GM19468 (cell line): ENCODE data around the gene KRT13.
"Not testable (repeated sequence)": the region's sequence is repeated elsewhere in the genome, so short reads cannot be mapped to it uniquely, and the experiment has no call there.

Experiments used
- ATAC-seq: cut with Tn5 transposase; IDR thresholded peaks from one replicate; pipeline ENCODE4 v1.9.1; 2021; ENCODE audit warnings: mild to moderate bottlenecking, moderate library complexity, moderate number of reproducible peaks; ENCODE audit not compliant: unreplicated experiment; ENCODE audit errors: extremely low read depth

The KRT13 gene

GRCh38 chr17:41505007-41505808 lies at the start of gene KRT13:
TSS of gene KRT13 (minus strand) at chr17:41505612. CDS start at chr17:41505550, 62 bp downstream.
- no peak for ATAC-seq

GRCh38 chr17:41553987-41554680 lies 48.7 kb upstream of the KRT13 start:
- ATAC-seq = no peak

- ATAC-seq = no peak
These were observed 47.8 kb upstream of the KRT13 start for GRCh38 chr17:41553176-41553575.

GRCh38 chr17:41552455-41552854 lies 47.0 kb upstream of the KRT13 start:
- no peak for ATAC-seq

GRCh38 chr17:41551365-41551764 lies 46.0 kb upstream of the KRT13 start:
- ATAC-seq = no peak

GRCh38 chr17:41549596-41550039 lies 44.2 kb upstream of the KRT13 start:
- no peak for ATAC-seq

GRCh38 chr17:41548844-41549595 lies 43.6 kb upstream of the KRT13 start:
- no peak for ATAC-seq

- ATAC-seq = no peak
These were observed 42.8 kb upstream of the KRT13 start for GRCh38 chr17:41547921-41548843.

- ATAC-seq = no peak
These were observed 42.0 kb upstream of the KRT13 start for GRCh38 chr17:41547378-41547841.

- no peak for ATAC-seq
These were observed 41.4 kb upstream of the KRT13 start for GRCh38 chr17:41546819-41547218.

GRCh38 chr17:41545829-41546410 lies 40.5 kb upstream of the KRT13 start:
- no peak for ATAC-seq

GRCh38 chr17:41544935-41545334 lies 39.5 kb upstream of the KRT13 start:
- ATAC-seq = no peak

GRCh38 chr17:41544491-41544892 lies 39.1 kb upstream of the KRT13 start:
- ATAC-seq = no peak

GRCh38 chr17:41542786-41543185 lies 37.4 kb upstream of the KRT13 start:
- not testable (repeated sequence) for ATAC-seq

GRCh38 chr17:41542357-41542756 lies 36.9 kb upstream of the KRT13 start:
- no peak for ATAC-seq

GRCh38 chr17:41540921-41541625 lies 35.7 kb upstream of the KRT13 start:
- no peak for ATAC-seq

GRCh38 chr17:41539979-41540701 lies 34.7 kb upstream of the KRT13 start:
- no peak for ATAC-seq

GRCh38 chr17:41539071-41539492 lies 33.7 kb upstream of the KRT13 start:
- ATAC-seq = no peak
